H9 (cell line): ENCODE measurements around the gene NPTXR. TPM values are rescaled to one million over a fixed set of nuclear protein-coding genes. Genes with fewer than 3 reads are reported as not detected.

Source experiments
- DNase-seq: peaks from one replicate; pipeline ENCODE4 v3.0.0-alpha.2; 2017
- H2AFZ ChIP-seq: one replicate; pipeline ENCODE4 v1.6.1; 2013; ENCODE audit warnings: mild to moderate bottlenecking, low read length, control low read depth, moderate library complexity
- H2AK5ac ChIP-seq: 2 replicates; pipeline ENCODE4 v1.6.1; 2013; ENCODE audit warnings: low read length, control low read depth, mixed read lengths; ENCODE audit not compliant: insufficient read length
- H2BK120ac ChIP-seq: one replicate; pipeline ENCODE4 v1.6.1; 2013; ENCODE audit warnings: low read depth, mild to moderate bottlenecking, low read length, control low read depth, inconsistent platforms; ENCODE audit not compliant: poor library complexity, severe bottlenecking
- H2BK12ac ChIP-seq: 2 replicates; pipeline ENCODE4 v1.6.1; 2013; ENCODE audit warnings: low read length, control low read depth, mixed read lengths, low read depth; ENCODE audit not compliant: insufficient read length
- H2BK15ac ChIP-seq: 2 replicates; pipeline ENCODE4 v1.6.1; 2013; ENCODE audit warnings: low read depth, low read length, control low read depth
- H2BK20ac ChIP-seq: one replicate; pipeline ENCODE4 v1.6.1; 2013; ENCODE audit warnings: low read depth, mild to moderate bottlenecking, low read length, control low read depth, inconsistent platforms; ENCODE audit not compliant: poor library complexity, severe bottlenecking
- H2BK5ac ChIP-seq: 2 replicates; pipeline ENCODE4 v1.6.1; 2013; ENCODE audit warnings: low read length, control low read depth, mixed read lengths; ENCODE audit not compliant: insufficient read length
- H3K14ac ChIP-seq: 2 replicates; pipeline ENCODE4 v1.6.1; 2013; ENCODE audit warnings: low read length, control low read depth; ENCODE audit not compliant: insufficient read depth
- H3K18ac ChIP-seq: 2 replicates; pipeline ENCODE4 v1.6.1; 2013; ENCODE audit warnings: low read depth, mild to moderate bottlenecking, mixed read lengths, low read length, control low read depth; ENCODE audit not compliant: insufficient read length
- H3K23ac ChIP-seq: 2 replicates; pipeline ENCODE4 v1.6.1; 2013; ENCODE audit warnings: low read length, control low read depth, mixed read lengths, low read depth; ENCODE audit not compliant: insufficient read length
- H3K23me2 ChIP-seq: 2 replicates; pipeline ENCODE4 v1.6.1; 2013; ENCODE audit warnings: low read depth, mild to moderate bottlenecking, mixed read lengths, low read length, control low read depth; ENCODE audit not compliant: insufficient read length, poor library complexity, severe bottlenecking
- H3K27ac ChIP-seq: 2 replicates; pipeline ENCODE4 v1.5.1; 2013; ENCODE audit warnings: low read length, control low read depth, mixed read lengths, low read depth; ENCODE audit not compliant: insufficient read length
- H3K27me3 ChIP-seq: 2 replicates; pipeline ENCODE4 v1.6.1; 2013; ENCODE audit warnings: low read length, control low read depth, inconsistent platforms; ENCODE audit not compliant: insufficient read depth
- H3K4ac ChIP-seq: 2 replicates; pipeline ENCODE4 v1.6.1; 2013; ENCODE audit warnings: low read depth, mild to moderate bottlenecking, control low read depth, inconsistent platforms, low read length, moderate library complexity
- H3K4me1 ChIP-seq: 2 replicates; pipeline ENCODE4 v1.6.1; 2013; ENCODE audit warnings: low read length, control low read depth, inconsistent platforms; ENCODE audit not compliant: insufficient read depth
- H3K4me2 ChIP-seq: 2 replicates; pipeline ENCODE4 v1.6.1; 2013; ENCODE audit warnings: low read length, control low read depth, mixed read lengths; ENCODE audit not compliant: insufficient read length, insufficient read depth
- H3K56ac ChIP-seq: 2 replicates; pipeline ENCODE4 v1.6.1; 2013; ENCODE audit warnings: low read depth, mild to moderate bottlenecking, mixed read lengths, low read length, control low read depth; ENCODE audit not compliant: insufficient read length
- H3K79me1 ChIP-seq: 2 replicates; pipeline ENCODE4 v1.6.1; 2013; ENCODE audit warnings: low read depth, mild to moderate bottlenecking, moderate library complexity, low read length, control low read depth, inconsistent platforms; ENCODE audit not compliant: insufficient read depth, poor library complexity, severe bottlenecking
- H3K79me2 ChIP-seq: 2 replicates; pipeline ENCODE4 v1.6.1; 2013; ENCODE audit warnings: low read length, control low read depth, inconsistent platforms; ENCODE audit not compliant: insufficient read depth
- H3K9ac ChIP-seq: 2 replicates; pipeline ENCODE4 v1.6.1; 2013; ENCODE audit warnings: low read length, control low read depth, mixed read lengths; ENCODE audit not compliant: insufficient read length; ENCODE audit errors: extremely low read depth
- H3K9me3 ChIP-seq: one replicate; pipeline ENCODE4 v1.6.1; 2013; ENCODE audit warnings: low read depth, low read length, inconsistent platforms; ENCODE audit not compliant: control insufficient read depth
- H3T11ph ChIP-seq: one replicate; pipeline ENCODE4 v1.6.1; 2013; ENCODE audit warnings: mild to moderate bottlenecking, low read length, control low read depth, inconsistent platforms
- H4K20me1 ChIP-seq: one replicate; pipeline ENCODE4 v1.6.1; 2013; ENCODE audit not compliant: control insufficient read depth, insufficient read length, insufficient read depth
- H4K5ac ChIP-seq: 2 replicates; pipeline ENCODE4 v1.6.1; 2013; ENCODE audit warnings: low read depth, mild to moderate bottlenecking, mixed read lengths, low read length, control low read depth; ENCODE audit not compliant: insufficient read length
- H4K8ac ChIP-seq: replicated peaks from 2 replicates; pipeline ENCODE4 v1.6.1; 2013; ENCODE audit warnings: low read length, control low read depth, mixed read lengths, low read depth; ENCODE audit not compliant: insufficient read length
- H4K91ac ChIP-seq: 2 replicates; pipeline ENCODE4 v1.6.1; 2013; ENCODE audit warnings: low read depth, mild to moderate bottlenecking, moderate library complexity, mixed read lengths, low read length, control low read depth; ENCODE audit not compliant: insufficient read length
- H3K27ac Mint-ChIP-seq, 3 experiments: 2 replicates in 2 of 3; 3 replicates in 1 of 3; pipeline ENCODE4 v1.8.0; 2020 to 2021; ENCODE audit warnings: mixed read lengths in 3 of 3, mild to moderate bottlenecking in 1 of 3, moderate library complexity in 1 of 3
- H3K27me3 Mint-ChIP-seq: 2 replicates; pipeline ENCODE4 v1.8.0; 2021; ENCODE audit warnings: low read depth, mild to moderate bottlenecking, moderate library complexity, mixed read lengths
- H3K36me3 Mint-ChIP-seq, 3 experiments: 2 replicates in 2 of 3; 3 replicates in 1 of 3; pipeline ENCODE4 v1.8.0; 2020 to 2021; ENCODE audit warnings: low read depth in 3 of 3, mixed read lengths in 3 of 3; ENCODE audit not compliant: insufficient read depth in 1 of 3
- H3K4me1 Mint-ChIP-seq, 2 experiments: 2 replicates each; pipeline ENCODE4 v1.8.0; 2020; ENCODE audit warnings: mixed read lengths in 2 of 2
- H3K4me3 Mint-ChIP-seq, 2 experiments: 2 replicates in 1 of 2; 3 replicates in 1 of 2; pipeline ENCODE4 v1.8.0; 2020 to 2021; ENCODE audit warnings: mild to moderate bottlenecking in 2 of 2, mixed read lengths in 2 of 2, moderate library complexity in 1 of 2
- H3K9me3 Mint-ChIP-seq, 2 experiments: 2 replicates in 1 of 2; 3 replicates in 1 of 2; pipeline ENCODE4 v1.8.0; 2020; ENCODE audit warnings: mild to moderate bottlenecking in 2 of 2, mixed read lengths in 2 of 2, moderate library complexity in 1 of 2
- CTCF ChIP-seq: fragments of 200-600 bp; sonication (generic); conservative IDR thresholded peaks from 3 replicates; pipeline ENCODE4 v1.8.0; 2021; ENCODE audit warnings: antibody characterized with exemption, mild to moderate bottlenecking
- WGBS: extraction: QIAGEN DNeasy Blood & Tissue Kit; methylation state at CpG from one replicate; pipeline ENCODE4 v1.1.7; 2013; ENCODE audit warnings: missing lambda C conversion rate, low lambda C conversion rate, mixed read lengths; ENCODE audit not compliant: insufficient read length; ENCODE audit errors: extremely low coverage; 5-methylcytosine and 5-hydroxymethylcytosine counted together
- total RNA-seq: library from RNA; stranded (reverse); gene quantifications from 2 replicates; pipeline ENCODE4 v1.2.1, GENCODE V29; 2021

Gene NPTXR
- total RNA-seq, 1 experiment from 2014 or later: 8.1 TPM

GRCh38 chr22:38864361-38865191 is 20.7 kb upstream of the NPTXR start:
- Histone ChIP-seq H3K79me1 (no peaks in the 10 kb centered on the region), H3K18ac (peak overlapping the region; percentile 78), H2BK12ac (peak overlapping the region; percentile 43), H3K9me3 (no peaks in the 10 kb centered on the region), H3K56ac (no peak overlapping the region), H3K4me1 (no peaks in the 10 kb centered on the region; the same call in 1 of the 2 replicates), H3K79me2 (no peaks in the 10 kb centered on the region), H3K23ac (no peak overlapping the region), H4K8ac (no peak overlapping the region), H2BK20ac (no peak overlapping the region), H2AFZ (no peak overlapping the region), H4K91ac (peak overlapping the region; percentile 86), H4K5ac (no peak overlapping the region), H3K14ac (peak overlapping the region; percentile 49), H2AK5ac (no peak overlapping the region), H3K4ac (peak overlapping the region; percentile 30), H2BK120ac (no peak overlapping the region), H3K27ac (no peak overlapping the region), H3K23me2 (peaks cover 3% of the 10 kb centered on the region), H3K9ac (no peak overlapping the region), H3K4me2 (no peak overlapping the region), H4K20me1 (no peaks in the 10 kb centered on the region), H3K27me3 (no peaks in the 10 kb centered on the region), H2BK5ac (no peak overlapping the region), H2BK15ac (no peak overlapping the region), H3T11ph (no peak overlapping the region)
- WGBS: no CpG with 5 or more reads among the region's 24 CpGs
- 0 out of 5 replicates have a peak overlapping the region, but pooled peaks of 1 of the 2 experiments have one; percentile 0 for H3K4me3 Mint-ChIP-seq
- H3K4me1 Mint-ChIP-seq: peaks cover 32 to 50% of the 10 kb centered on the region in 2 experiments
- peak; percentile 34 for DNase-seq
- TF ChIP-seq CTCF: no peak
- no peaks in the 10 kb centered on the region; the same call in none of the 2 replicates for H3K27me3 Mint-ChIP-seq
- peak overlapping the region in 2 of 3 experiments; percentile 86 to 94; a peak in 4 of 7 replicates for H3K27ac Mint-ChIP-seq
- H3K36me3 Mint-ChIP-seq: peaks cover 10 to 30% (median 27%) of the 10 kb centered on the region in 3 experiments; a peak in 6 of 7 replicates
- no peaks in the 10 kb centered on the region for H3K9me3 Mint-ChIP-seq
